Keratinocyte (primary cell): ENCODE measurements around the gene SLC8A1.

Experiments used
- CTCF ChIP-seq, 3 experiments: IDR thresholded peaks in 1 of 3; conservative IDR thresholded peaks in 1 of 3; optimal IDR thresholded peaks in 1 of 3; 2 replicates in 2 of 3; 3 replicates in 1 of 3; pipeline versions ENCODE3 to v1.5.1; 2011; ENCODE audit warnings: low read length in 3 of 3, mild to moderate bottlenecking in 3 of 3, moderate library complexity in 2 of 3, control low read depth in 1 of 3, inconsistent platforms in 1 of 3; ENCODE audit not compliant: insufficient read depth in 2 of 3; ENCODE audit errors: extremely low read depth in 1 of 3
- EZH2 ChIP-seq: IDR thresholded peaks from one replicate; pipeline ENCODE4 v1.6.1; 2012; ENCODE audit warnings: inconsistent platforms, mild to moderate bottlenecking, low read length, moderate library complexity

DNA sequence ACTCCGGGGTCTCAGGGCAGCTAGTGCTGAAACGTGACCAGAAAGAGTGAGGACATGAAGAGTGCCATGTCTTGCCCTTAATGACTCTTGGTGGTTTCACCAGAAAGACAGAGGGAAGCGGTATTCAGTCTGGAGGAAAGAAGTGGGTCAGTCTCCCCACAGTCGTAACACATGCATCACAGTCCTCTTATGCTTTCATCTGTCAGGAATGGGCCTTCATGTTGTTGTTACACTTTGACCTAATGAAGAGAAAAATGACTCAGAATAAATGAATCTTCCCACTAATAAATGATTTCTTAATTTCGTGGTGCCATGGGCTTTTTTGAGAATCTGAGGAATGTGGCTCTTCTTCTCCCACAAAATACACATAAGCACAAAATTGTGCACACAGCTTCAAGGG is 103.2 kb downstream of the SLC8A1 start:
- TF ChIP-seq CTCF (optimal IDR thresholded peaks at IDR 0.05 in 1 of 3, IDR thresholded peaks at IDR 0.05 in 1 of 3, conservative IDR thresholded peaks at IDR 0.05 in 1 of 3; ENCODE audit: extremely low read depth in 1 of 3, insufficient read depth in 2 of 3, low read length in 3 of 3) (no peak), EZH2 (no peak)
